Activated CD8-positive, alpha-beta memory T cell treated with anti-CD3 and anti-CD28 coated beads, Interleukin-2, amount 50 U/mL, for 1 hour (primary cell): ENCODE measurements around the gene ARAP3.
A peak's percentile ranks its signal among the peaks of the same experiment; 100 is the strongest.
"Not testable (repeated sequence)": the region's sequence is repeated elsewhere in the genome, so short reads cannot be mapped to it uniquely, and the experiment has no call there.

Experiments
- DNase-seq: peaks from one replicate; pipeline ENCODE4 v3.0.0-alpha.2; 2020; ENCODE audit errors: extremely low read depth

Gene ARAP3

DNA sequence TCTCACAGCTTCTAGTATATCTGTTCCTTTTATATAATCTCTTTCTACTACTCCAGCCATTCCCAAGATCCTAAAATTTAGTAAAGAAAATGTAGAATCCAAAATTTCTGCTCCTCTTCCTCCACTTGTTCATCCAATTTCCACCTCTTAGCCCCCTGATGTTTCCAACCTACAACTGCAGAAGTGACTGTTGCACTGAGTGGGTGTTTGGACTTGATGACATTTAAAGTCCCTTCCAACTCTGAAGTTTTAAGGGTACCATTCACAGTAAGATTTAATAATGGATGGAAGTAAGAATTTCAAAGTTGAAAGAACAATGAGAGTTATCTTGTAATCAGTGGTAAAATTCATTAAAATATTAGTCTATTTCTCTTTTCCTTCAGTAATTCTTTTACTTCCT, 68.7 kb downstream of the ARAP3 start:
- no peak for DNase-seq

DNA sequence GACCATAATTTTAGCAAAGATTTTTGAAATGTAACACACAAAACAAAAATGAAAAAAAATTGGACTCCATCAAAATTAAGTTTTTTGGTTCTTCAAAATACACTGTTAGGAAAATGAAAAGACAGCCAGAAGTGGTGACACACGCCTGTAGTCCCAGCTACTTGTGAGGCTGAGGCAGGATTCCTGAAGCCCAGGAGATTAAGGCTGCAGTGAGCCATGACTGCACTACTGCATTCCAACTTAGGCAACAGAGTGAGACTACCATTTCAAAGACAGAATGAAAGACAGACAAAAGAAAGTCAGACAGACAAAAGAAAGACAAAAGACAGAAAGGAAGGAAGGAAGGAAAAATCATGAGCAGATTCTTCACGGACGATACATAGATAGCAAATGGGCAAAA, 70.7 kb downstream of the ARAP3 start:
- DNase-seq, result no peak

DNA sequence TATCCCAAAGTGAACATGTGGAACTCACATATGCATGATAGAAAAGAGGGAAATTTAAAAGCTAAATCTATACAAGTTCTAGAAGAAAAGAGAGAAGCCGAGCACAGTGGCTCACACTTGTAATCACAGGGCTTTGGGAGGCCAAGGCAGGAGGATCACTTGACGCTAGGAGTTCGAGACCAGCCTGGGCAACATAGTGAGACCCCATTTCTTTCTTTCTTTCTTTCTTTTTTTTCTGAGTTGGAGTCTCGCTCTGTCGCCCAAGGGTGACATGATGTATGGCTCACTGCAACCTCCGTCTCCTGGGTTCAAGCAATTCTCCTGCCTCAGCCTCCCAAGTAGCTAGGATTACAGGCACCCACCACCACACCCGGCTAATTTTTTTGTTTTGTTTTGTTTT, 72.1 kb downstream of the ARAP3 start:
- not testable (repeated sequence) for DNase-seq

DNA sequence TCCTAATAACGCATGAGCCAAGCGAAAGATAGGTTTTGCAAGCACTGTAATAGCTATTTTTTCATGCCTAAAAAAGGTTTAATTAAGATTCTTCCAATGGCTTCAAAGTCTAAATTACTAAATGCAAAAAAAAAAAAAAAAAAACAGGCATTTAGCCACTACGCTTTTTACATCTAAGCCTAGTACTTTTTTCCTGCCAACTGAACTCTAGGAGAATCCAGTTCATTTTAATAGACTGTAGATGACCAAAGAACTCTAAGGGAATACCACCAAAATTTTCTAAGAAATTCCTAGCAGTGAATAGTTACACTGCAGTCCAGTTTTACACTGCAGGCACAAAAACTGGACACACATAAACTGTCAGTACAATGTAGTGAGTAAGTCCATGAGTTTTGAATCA, 73.0 kb downstream of the ARAP3 start:
- DNase-seq, result no peak

DNA sequence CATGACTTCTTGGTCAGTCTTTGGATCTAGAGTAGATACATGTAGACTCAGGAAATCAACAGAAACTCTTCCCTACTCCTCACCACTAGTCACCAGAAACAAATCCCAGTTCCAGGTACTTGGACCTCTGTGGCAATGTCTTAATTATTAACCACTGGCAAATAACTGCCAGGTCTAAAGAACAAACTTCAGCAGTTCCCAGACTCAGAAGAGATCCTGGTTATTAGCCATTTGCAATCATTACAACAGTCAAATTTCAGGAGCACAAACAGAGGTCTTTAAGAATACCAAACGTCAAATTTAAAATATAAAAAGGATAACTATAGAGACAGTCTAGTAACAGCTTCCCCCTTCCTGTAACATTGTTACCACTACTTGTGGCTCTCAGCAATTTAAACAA, 73.5 kb downstream of the ARAP3 start:
- DNase-seq, result no peak

DNA sequence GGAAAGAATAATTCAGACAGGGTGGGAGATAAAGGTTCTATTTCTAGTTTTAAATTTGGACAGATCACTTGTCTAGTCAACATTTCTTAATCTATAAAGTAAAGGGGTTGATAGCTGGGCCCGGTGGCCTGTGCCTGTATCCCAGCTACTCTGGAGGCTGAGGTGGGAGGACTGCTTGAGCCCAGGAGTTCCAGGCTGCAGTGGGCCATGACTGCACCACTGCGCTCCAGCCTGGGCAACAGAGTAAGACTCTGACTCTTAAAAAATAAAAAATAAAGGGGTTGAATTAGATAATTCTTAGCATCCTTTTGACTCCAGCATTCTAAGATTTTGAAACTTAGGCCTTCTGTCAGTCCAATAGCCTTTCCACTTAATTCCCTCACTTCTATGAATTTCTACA, 74.0 kb downstream of the ARAP3 start:
- DNase-seq, result no peak

DNA sequence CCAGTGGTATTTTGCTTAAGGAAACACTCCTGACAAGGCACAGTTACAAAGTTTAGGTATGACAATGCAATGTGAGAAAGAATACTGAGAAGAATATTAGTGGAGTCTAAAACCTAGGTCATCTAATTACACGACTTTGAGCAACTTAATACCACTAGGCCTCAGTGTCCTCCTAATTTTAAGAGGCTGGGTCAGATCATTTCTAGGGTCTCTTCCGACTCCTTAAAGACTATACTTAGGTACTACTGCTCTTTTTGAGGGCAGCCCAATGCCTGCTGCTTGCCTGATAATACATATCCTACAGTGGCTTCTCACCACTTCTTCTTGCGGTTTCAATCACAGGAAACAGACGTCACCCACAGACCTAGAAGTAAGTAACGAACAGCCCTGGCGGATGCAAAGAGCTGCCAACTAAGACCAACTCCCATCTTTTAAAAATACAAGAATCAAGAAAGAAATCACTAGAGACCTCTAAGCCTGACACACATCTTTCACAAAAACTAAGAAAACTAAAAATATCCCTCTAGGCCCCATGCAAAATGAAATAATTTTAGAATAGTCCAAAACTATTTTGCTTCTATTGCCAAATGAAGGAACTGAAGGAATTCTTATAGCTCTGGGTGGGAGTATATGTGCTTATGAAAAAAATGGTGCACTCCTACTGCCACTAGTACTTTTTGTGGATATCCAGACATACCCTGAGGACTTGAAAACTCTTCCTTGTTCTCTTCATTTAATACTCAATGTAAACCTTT, 76.3 kb downstream of the ARAP3 start:
- DNase-seq, result peak; percentile 52

DNA sequence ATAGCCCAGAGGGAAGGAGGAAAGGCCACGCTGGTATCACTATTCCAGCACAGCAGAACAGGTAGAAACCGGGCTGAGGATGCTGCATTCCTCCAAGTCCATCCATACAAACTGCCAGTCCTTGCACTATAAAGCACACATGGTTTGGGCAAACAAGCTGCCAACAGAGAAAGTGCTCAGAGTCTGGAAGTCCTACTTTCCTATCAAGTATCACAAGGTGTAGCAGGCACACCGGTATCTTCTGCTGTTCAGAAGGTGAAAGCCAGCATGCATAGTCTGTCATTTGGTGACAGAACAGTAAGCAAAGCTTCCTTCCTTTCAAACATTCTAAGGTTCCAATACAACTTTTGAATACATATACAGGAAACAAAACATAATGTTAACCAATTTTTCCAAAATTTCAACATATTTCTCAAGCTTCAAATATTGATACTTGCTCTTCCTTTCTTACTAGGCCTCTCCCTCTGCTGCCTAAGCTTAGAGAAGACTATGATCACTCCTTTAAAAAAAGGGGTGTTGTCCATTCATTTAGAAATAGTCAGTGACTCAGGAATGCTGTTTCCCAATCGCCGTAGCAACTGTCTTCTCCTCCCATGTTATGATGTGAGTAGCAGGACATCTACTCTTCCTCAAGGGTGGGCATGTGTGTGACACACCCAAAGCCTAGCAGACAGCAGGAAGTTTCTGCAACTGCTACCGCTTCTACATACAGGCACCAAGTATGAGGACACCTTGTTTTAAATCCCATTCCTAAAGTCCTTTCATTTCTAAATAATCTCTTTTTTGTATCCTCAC, 77.9 kb downstream of the ARAP3 start:
- DNase-seq, result no peak
